ENCODE data around the gene C13orf46.
"Not testable (repeated sequence)": the region's sequence is repeated elsewhere in the genome, so short reads cannot be mapped to it uniquely, and the experiment has no call there.

The C13orf46 gene

DNA sequence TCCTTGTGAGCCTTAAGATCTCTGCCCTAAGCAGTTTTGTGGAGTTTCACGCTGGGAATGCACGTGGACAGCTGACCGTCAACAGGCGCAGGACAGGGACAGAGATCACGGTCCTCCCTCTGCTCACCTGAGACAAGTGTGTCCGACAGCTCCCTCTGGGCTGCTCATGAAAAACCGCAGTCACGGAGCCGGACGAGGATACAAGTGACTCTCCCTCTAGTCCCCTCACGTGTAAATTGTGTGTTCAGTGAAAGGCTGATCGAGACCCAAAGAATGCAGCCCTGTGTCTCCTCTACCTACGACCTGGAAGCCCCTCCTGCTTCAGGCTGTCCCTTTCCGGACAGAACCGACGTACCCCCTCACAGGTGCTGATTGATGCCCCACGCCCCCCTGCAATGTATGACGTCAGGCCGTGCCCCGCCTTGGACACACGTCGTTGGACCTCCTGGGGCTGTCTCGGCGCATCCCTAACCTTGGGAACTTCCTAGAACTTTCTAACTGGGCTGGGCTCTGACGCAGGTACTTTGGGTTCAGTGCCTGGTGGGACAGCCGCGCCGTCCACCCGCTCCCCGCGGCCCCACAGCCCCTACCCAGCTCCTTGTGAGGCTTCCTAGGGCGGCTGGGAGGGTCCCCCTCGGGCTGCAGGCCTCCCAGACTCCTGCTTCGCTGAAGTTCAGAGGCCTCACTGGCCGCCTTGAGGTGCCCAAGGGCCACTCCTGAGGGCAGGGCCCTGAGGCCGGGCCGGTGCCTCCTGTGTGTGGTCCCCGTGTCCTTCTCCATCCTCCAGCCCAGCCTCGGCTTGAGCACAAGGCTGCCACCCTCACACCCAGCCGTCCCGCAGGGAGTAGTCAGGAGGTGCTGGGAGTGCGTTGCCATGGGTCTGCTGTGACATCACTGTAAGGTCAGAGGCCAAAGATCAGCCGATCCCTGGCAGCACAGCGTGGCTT, at the start of gene C13orf46:
C13orf46 (minus strand) TSS at position 859 of the 947 bp plus-strand sequence; CDS start at position 780, 79 bp downstream.
- no peak within 1 kb of the TSS for H3K4me3 ChIP-seq (ENCODE audit: low read length)
- no peak for DNase-seq (ENCODE audit: low read depth)
- TF ChIP-seq, protein P1, sequence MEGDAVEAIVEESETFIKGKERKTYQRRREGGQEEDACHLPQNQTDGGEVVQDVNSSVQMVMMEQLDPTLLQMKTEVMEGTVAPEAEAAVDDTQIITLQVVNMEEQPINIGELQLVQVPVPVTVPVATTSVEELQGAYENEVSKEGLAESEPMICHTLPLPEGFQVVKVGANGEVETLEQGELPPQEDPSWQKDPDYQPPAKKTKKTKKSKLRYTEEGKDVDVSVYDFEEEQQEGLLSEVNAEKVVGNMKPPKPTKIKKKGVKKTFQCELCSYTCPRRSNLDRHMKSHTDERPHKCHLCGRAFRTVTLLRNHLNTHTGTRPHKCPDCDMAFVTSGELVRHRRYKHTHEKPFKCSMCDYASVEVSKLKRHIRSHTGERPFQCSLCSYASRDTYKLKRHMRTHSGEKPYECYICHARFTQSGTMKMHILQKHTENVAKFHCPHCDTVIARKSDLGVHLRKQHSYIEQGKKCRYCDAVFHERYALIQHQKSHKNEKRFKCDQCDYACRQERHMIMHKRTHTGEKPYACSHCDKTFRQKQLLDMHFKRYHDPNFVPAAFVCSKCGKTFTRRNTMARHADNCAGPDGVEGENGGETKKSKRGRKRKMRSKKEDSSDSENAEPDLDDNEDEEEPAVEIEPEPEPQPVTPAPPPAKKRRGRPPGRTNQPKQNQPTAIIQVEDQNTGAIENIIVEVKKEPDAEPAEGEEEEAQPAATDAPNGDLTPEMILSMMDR (IDR thresholded peaks at IDR 0.05; ENCODE audit: insufficient read depth, low read depth, low read length, missing control alignments) = no peak

DNA sequence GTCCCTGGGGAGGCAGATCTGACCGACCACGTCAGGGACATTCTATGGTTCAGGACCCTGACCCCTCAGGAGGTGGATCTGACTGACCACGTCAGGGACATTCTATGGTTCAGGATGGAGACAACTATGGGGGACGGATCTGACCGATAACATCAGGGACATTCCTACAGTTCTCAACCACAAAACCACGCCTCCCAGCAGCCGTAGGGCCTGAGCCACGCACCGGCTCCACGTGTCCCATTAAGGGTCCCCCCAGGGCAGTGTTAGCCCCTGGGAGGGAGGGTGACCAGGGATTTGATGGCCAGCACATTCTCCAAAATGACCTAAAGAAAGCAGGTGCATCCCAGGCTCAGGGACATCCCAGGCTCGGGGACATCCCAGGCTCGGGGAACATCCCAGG, 49.0 kb upstream of the C13orf46 start:
- TF ChIP-seq, protein P1 (IDR thresholded peaks at IDR 0.05; ENCODE audit: insufficient read depth, low read depth, low read length, missing control alignments) = no peak
- no peak for DNase-seq (ENCODE audit: low read depth)

GRCh38 chr13:114022309-114022669, 48.4 kb upstream of the C13orf46 start:
- DNase-seq (ENCODE audit: low read depth) = no peak
- H3K4me3 ChIP-seq (ENCODE audit: low read length) = no peak overlapping the region
- TF ChIP-seq, protein P1 (IDR thresholded peaks at IDR 0.05; ENCODE audit: insufficient read depth, low read depth, low read length, missing control alignments) = no peak

More for the DNA sequence above, 49.0 kb upstream of the C13orf46 start:
- no peak overlapping the region for H3K4me3 ChIP-seq (ENCODE audit: low read length)

DNA sequence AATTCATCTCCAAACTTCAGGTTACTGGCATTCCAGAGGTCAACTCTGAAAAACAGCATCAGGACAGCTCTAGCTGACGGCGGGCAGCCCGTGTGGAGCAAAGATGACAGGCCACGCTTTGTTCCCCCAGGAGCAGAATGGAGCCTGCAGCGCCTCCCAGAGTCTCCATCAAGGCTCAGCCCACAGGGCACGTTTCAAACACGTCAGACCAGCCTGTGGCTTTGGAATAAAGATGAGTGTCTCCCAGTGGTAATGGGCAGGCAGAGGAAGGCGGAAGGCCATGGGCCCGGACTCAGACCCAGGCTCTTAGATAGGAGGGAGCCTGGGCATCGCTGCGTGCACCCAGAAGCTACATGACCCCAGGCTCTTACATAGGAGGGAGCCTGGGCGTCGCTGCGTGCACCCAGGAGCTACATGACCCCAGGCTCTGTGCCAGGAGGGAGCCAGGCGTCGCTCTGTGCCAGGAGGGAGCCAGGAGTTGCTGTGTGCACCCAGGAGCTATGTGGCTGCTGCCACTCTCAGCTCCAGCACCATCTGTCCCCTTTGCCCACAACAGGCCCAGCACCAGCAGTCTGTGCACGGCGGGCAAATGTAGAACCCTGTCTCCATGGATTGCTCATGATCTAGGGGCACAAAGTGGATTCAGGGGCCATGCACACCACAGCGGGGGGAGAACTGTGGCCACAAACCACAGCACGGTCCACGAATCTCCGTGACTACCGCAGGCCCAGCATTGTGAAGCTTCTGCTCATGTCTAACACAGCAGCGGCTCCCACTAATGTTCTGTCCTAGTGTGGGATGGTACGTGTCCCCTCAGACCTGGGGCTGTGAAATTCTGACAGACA, 47.8 kb upstream of the C13orf46 start:
- TF ChIP-seq, protein P1 (IDR thresholded peaks at IDR 0.05; ENCODE audit: insufficient read depth, low read depth, low read length, missing control alignments) = no peak
- H3K4me3 ChIP-seq (ENCODE audit: low read length) = no peak overlapping the region
- DNase-seq (ENCODE audit: low read depth) = no peak

DNA sequence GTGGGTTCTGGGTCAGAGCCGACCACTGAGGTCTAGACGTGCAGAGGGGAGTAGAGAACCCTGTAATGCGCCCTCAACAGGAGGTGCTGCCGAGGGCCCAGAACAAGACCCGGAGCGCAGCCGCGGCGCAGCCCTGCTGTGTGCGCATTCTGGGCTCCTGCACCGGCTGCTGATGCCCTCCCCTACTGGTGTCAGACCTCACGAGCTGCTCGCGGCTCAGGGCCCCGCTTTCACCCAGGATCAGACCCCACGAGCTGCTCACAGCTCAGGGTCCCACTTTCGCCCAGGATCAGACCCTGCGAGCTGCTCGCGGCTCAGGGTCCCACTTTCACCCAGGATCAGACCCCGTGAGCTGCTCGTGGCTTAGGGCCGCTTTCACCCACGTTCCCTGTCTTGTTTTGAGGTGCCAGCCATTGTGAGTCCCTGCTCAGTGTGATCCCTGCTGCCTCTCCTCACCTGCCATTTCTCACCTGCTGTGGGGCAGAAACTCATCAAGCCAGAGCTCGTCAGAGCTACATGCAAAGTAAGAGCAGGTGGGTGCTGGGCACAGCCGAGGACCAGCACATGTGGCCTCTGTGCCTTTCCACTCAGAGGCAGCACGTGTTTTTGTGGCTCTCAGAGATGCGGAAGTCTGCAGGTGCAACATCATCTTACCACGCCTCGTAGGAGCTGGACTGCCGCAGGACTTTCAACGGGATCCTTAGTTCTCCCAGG, 47.0 kb upstream of the C13orf46 start:
- TF ChIP-seq, protein P1 (IDR thresholded peaks at IDR 0.05; ENCODE audit: insufficient read depth, low read depth, low read length, missing control alignments) = no peak
- DNase-seq (ENCODE audit: low read depth) = no peak
- no peak overlapping the region for H3K4me3 ChIP-seq (ENCODE audit: low read length)

DNA sequence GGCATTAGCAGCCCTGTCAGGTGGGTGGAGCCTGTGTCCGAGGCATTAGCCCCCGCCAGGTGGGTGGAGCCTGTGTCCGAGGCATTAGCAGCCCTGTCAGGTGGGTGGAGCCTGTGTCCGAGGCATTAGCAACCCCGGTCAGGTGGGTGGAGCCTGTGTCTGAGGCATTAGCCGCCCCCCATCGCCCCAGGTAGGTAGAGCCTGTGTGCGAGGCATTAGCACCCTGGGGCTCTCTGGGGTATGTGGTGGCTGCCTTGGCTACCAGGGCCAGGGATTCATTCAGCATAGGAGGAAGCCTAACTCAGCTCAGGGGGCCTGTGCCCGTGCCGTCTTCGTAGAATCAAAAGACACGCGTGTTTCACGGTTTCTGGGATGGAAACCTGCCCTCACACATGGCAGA, 46.3 kb upstream of the C13orf46 start:
- DNase-seq (ENCODE audit: low read depth); H3K4me3 ChIP-seq (ENCODE audit: low read length): not testable (repeated sequence)

- TF ChIP-seq, protein P1 (IDR thresholded peaks at IDR 0.05; ENCODE audit: insufficient read depth, low read depth, low read length, missing control alignments) = no peak
- no peak for DNase-seq (ENCODE audit: low read depth)
- no peak overlapping the region for H3K4me3 ChIP-seq (ENCODE audit: low read length)
Measured at GRCh38 chr13:114019367-114019766, 45.5 kb upstream of the C13orf46 start.

Data from epithelial cell of esophagus (primary cell).